Measurements from ENCODE around the gene GPATCH4.
"Not testable (repeated sequence)": the region's sequence is repeated elsewhere in the genome, so short reads cannot be mapped to it uniquely, and the experiment has no call there.

The GPATCH4 gene

GRCh38 chr1:156616463-156616862 is 15.2 kb upstream of the GPATCH4 start:
- H3K9me3 ChIP-seq (ENCODE audit: severe bottlenecking): no peaks in the 10 kb centered on the region
- no peaks in the 10 kb centered on the region for H3K27me3 ChIP-seq (ENCODE audit: insufficient read depth, low read depth, severe bottlenecking)
- peak; percentile 70 for DNase-seq
- TF ChIP-seq CTCF (IDR thresholded peaks at IDR 0.05; ENCODE audit: low read depth, low read length): 0 out of 2 replicates have a peak, but pooled peaks have one; percentile 10
- no peak overlapping the region for H3K27ac ChIP-seq
- H3K4me3 ChIP-seq (ENCODE audit: low read depth, low read length): no peak overlapping the region
- no peaks in the 10 kb centered on the region for H3K36me3 ChIP-seq

GRCh38 chr1:156615946-156616345 is 14.7 kb upstream of the GPATCH4 start:
- DNase-seq: no peak
- H3K9me3 ChIP-seq (ENCODE audit: severe bottlenecking): no peaks in the 10 kb centered on the region
- H3K27ac ChIP-seq: no peak overlapping the region
- no peaks in the 10 kb centered on the region for H3K27me3 ChIP-seq (ENCODE audit: insufficient read depth, low read depth, severe bottlenecking)
- no peak overlapping the region for H3K4me3 ChIP-seq (ENCODE audit: low read depth, low read length)
- H3K36me3 ChIP-seq: no peaks in the 10 kb centered on the region
- TF ChIP-seq CTCF (IDR thresholded peaks at IDR 0.05; ENCODE audit: low read depth, low read length): no peak

GRCh38 chr1:156612666-156613065 is 11.4 kb upstream of the GPATCH4 start:
- H3K36me3 ChIP-seq: no peaks in the 10 kb centered on the region
- H3K27ac ChIP-seq: no peak overlapping the region
- no peaks in the 10 kb centered on the region for H3K27me3 ChIP-seq (ENCODE audit: insufficient read depth, low read depth, severe bottlenecking)
- H3K9me3 ChIP-seq (ENCODE audit: severe bottlenecking): no peaks in the 10 kb centered on the region
- H3K4me3 ChIP-seq (ENCODE audit: low read depth, low read length): no peak overlapping the region
- DNase-seq: no peak
- no peak for TF ChIP-seq CTCF (IDR thresholded peaks at IDR 0.05; ENCODE audit: low read depth, low read length)

GRCh38 chr1:156610072-156610471 is 8.8 kb upstream of the GPATCH4 start:
- H3K4me3 ChIP-seq (ENCODE audit: low read depth, low read length); H3K9me3 ChIP-seq (ENCODE audit: severe bottlenecking); H3K36me3 ChIP-seq; H3K27me3 ChIP-seq (ENCODE audit: insufficient read depth, low read depth, severe bottlenecking); DNase-seq; H3K27ac ChIP-seq: not testable (repeated sequence)

- Histone ChIP-seq H3K27ac (no peak overlapping the region), H3K4me3 (ENCODE audit: low read depth, low read length) (no peak overlapping the region), H3K9me3 (ENCODE audit: severe bottlenecking) (no peaks in the 10 kb centered on the region), H3K36me3 (no peaks in the 10 kb centered on the region), H3K27me3 (ENCODE audit: insufficient read depth, low read depth, severe bottlenecking) (no peaks in the 10 kb centered on the region)
- peak; percentile 89 for TF ChIP-seq CTCF (IDR thresholded peaks at IDR 0.05; ENCODE audit: low read depth, low read length)
- peak; percentile 78 for DNase-seq
Observed at GRCh38 chr1:156608981-156609380, 7.7 kb upstream of the GPATCH4 start.

DNA sequence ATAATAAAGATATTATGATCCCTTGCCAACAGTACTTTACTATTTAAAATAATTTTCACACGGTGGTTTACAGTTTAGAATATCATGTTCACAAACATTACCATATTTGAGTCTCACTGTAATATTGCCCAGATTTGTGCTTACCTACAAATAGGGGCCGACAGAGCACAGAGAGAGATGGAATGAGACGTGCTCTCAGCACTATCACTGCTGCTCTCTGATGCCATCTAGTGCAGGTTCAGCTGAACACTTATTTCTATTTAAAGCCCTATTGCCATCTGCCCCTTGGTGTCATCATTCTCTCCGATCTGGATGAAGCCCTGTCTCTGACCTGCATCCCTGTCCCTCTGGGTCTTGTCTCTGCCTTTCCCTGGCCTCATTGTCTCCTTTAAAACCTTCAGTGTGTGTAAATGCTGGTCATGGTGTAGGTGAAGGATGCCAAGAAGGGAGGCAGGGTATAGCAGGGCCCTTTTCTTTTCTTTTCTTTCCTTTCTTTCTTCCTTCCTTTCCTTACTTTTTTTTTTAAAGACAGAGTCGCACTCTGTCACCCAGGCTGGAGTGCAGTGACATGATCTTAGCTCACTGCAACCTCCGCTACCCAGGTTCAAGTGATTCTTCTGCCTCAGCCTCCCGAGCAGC is 6.9 kb upstream of the GPATCH4 start:
- Histone ChIP-seq H3K4me3 (ENCODE audit: low read depth, low read length) (no peak overlapping the region), H3K27ac (no peak overlapping the region), H3K9me3 (ENCODE audit: severe bottlenecking) (no peaks in the 10 kb centered on the region), H3K27me3 (ENCODE audit: insufficient read depth, low read depth, severe bottlenecking) (no peaks in the 10 kb centered on the region), H3K36me3 (no peaks in the 10 kb centered on the region)
- TF ChIP-seq CTCF (IDR thresholded peaks at IDR 0.05; ENCODE audit: low read depth, low read length): peak; percentile 98
- DNase-seq: peak; percentile 88

- H3K9me3 ChIP-seq (ENCODE audit: severe bottlenecking); H3K36me3 ChIP-seq; H3K4me3 ChIP-seq (ENCODE audit: low read depth, low read length); H3K27me3 ChIP-seq (ENCODE audit: insufficient read depth, low read depth, severe bottlenecking); DNase-seq; H3K27ac ChIP-seq: not testable (repeated sequence)
Observed at GRCh38 chr1:156607344-156607743, 6.1 kb upstream of the GPATCH4 start.

All from WERI-Rb-1 (cell line).